GM19438 (cell line): Measurements from ENCODE around the gene CUL9.

Experiments used
- ATAC-seq: cut with Tn5 transposase; IDR thresholded peaks from one replicate; pipeline ENCODE4 v1.9.1; 2021; ENCODE audit warnings: low read depth; ENCODE audit not compliant: unreplicated experiment

CUL9 gene

DNA sequence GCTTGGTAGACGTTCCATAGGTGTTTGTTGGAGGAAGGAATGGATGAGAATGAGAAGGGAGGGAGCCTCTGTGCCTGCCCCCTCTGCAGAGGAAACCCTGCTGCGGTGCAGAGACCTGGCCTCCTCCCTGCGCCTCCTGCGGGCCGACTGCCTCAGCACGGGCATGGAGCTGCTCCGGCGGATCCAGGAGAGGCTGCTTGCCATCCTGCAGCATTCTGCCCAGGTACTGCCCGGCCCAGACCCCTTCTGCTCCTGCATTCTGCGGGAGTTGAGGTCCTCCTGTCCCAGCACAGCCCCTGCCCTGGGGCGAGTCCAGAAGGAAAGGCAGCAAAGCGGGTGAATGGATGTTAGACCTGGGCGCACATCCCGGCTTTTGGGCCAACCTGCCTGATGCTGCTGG, 41.2 kb downstream of the CUL9 start:
- ATAC-seq = no peak

DNA sequence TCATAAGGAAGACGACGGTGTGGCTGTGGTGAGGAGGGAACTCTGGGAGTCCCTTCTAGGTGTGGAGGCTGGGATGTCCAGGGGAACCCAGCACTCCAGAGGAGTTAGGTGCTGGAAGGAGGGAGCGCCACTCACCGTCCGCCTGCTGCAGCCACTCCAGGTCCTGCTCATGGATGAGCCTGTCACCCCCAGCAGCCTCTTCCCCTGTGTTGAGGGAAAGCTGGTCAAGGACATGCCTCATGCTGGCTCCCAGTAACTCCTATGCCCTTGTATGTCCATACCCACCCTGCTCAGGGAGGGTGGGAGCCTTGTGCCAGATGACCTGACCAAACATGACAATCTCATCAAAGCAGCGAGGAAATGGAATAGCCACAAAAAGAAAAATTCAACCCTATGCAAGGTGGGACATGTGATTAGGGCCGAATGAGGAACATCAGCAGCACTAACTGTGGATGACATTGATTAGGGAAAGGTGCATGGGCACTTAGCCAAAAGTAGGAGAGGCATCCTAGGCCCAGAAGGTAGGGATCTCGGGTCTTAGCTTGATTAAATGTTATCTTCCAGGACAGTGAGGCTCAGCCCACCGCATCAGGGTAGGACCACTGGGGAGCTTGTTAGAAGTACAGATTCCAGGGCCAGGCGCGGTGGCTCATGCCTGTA, 44.3 kb downstream of the CUL9 start:
- ATAC-seq = no peak

DNA sequence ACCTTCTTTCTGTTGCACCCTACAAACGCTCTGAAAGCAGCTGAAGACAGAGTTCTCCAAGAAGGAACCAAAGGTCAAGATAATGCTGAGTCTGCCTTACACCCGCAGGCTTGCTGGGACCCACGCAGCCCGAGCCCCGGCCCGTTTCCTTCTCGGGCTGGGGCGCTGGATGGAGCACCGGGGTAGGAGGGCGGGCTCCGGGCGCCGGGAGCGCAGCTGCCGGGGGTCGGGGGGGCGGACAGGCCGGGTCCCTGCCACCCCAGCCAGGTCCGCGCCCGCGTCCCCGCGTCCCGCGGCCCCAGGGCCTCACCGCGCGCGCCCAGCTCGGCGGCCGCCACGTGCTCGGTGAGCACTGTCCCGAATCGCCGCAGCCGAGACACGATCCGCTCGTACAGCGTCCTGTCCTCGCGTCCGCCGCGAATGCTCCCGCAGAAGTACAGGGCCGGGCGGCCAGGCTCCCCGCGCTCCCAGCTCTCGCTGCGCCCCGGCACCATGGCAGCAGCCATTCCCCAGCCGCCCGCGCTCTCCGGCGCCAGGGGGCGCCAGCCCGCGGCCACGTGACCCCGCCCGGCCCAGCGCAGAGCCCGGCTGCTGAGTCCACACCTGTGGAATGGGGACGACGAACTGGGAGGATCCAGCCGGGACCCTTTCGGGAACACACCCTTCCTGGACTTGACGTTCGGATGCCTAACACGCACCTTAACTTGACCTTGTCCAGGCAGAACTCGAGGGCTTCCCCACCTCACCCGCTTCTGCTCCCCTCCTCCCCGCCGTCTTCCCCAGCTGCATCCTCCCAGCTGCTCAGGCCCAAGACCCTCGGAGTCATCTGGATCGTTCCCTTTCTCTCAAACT, 47.2 kb downstream of the CUL9 start, which contains the start of gene DNPH1:
TSS of gene DNPH1 (minus strand) at position 531 of the 852 bp plus-strand sequence. CDS start at position 506, 25 bp downstream.
- ATAC-seq = peak; percentile 70

DNA sequence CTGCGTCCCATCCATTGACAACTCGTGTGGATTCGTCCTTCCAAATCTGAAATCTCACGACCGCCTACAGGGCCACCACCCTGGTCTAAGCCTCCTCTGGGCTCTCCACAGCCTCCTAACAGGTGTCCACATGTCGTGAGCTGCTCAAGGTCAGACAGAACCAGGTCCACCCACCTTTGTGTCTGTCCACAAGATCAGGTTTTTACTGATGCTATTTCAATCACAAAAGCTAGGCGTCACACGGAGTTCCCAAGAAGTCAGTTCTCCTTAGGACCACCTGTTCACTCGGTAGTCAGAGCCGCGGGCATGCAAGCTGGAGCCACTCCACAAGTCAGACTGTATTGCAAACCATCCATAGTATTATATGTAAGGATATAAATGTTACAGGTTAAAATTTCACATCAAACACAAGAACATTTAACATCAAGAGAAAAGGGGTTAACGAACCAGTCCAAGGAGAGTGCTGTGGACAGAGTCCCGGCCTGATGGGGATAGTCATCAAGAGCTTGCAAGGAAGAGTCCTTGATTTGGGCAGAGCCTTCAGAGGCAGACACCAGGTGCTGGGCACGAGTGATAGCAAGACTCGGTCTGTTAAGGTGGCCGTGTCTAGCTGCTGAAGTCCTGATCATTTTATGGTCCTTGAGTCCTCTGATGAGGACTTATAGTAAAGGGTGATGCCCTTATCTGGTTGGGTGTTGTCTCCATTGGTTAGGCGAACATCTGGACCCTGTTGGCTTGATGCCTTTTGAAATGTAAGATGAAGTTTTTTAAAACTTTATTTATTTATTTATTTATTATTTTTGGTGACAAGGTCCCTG, 48.0 kb downstream of the CUL9 start:
- no peak for ATAC-seq

DNA sequence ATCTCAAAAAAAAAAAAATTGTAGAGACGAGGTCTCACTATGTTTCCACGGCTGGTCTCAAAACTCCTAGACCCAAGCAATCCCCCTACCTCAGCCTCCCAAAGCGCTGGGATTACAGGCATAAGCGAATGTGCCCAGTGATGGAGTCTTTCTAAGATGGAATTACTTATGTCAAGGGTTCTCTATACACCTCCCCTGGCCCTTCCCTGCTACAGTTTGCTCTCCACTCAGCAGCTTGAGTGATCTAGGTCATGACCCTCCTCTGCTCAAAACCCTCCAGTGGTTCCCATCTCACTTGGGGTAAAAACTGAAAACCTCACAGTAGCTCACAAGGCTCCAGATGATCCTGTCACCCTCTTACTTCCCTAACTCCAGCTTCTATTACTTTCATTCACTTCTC, 49.1 kb downstream of the CUL9 start:
- no peak for ATAC-seq

DNA sequence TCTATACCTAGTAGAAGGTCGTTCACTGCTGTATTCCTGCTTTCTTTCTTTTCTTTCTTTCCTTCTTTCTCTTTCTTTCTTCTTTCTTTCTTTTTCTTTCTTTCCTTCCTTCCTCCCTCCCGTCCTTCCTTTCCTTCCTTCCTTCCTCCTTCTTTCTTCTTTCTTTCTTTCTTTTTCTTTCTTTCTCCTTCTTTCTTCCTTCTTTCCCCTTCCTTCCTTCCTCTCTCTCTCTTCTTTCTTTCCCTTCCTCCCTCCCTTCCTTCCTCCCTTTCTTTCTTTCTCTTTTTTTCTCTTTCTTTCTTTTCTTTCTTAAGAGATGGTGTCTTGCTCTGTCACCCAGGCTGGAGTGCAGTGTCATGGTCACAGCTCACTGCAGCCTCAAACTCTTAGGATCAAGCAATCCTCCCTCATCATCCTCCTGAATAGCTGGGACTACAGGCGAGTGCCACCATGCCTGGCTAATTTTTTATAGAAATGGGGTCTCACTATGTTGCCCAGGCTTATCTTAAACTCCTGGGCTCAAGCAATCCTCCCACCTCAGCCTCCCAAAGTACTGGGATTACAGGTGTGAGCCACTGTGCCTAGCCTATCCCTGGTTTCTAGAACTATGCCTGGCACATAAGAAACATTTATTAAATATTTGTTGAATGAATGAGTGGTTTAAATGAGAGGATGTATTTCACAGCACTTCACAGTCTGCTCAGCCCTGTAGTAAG, 49.9 kb downstream of the CUL9 start:
- ATAC-seq = no peak

DNA sequence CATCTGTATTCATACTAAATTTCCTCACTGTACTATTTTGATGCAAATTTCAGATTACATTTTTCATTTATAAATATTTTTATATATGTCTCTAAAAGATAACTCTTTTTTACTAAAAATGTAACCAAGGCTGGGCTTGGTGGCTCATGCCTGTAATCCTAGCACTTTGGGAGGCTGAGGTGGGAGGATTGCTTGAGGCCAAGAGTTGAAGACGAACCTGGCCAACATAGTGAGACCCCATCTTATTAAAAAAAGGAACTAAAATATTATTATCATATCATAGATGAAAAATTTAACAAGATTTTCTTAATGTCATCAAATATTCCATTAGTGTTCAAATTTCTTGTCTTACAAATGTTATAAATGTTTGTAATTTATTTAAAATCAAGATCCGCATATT, 53.8 kb downstream of the CUL9 start:
- ATAC-seq = no peak

DNA sequence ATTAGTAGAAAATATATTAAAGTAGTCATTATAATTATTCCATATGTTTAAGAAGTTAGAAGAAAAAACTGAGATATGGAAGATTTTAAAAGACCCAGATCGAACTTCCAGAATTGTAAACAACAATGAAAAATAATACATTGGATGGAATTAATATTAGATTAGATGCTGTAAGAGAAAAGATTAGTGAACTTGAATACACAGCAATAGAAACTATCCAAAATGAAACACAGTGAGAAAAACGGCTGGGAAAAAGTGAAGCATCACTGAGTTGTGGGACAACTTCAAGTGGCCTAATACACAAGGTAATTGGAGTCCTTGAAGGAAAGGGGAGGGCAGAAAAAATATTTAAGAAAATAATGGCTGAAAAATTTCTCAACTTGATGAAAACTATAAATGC, 57.1 kb downstream of the CUL9 start:
- ATAC-seq = no peak

DNA sequence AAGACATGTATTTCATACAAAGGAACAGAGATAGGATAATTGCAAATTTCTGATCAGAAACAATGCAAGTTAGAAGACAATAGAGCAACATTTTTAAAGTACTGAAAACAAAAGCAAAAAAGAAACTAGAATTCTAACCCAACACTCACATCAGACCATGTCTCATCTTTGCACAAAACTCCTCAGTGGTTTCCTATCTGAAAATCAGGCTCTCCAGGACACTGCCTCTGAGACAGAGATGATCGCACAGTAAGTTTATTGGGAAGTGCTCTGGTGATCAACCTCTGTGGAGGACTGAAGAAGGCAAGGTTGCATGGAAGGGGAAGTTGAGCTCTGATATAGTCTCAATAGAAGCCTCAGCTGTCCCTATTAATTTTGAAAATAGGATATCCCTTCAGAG, 59.0 kb downstream of the CUL9 start:
- no peak for ATAC-seq

DNA sequence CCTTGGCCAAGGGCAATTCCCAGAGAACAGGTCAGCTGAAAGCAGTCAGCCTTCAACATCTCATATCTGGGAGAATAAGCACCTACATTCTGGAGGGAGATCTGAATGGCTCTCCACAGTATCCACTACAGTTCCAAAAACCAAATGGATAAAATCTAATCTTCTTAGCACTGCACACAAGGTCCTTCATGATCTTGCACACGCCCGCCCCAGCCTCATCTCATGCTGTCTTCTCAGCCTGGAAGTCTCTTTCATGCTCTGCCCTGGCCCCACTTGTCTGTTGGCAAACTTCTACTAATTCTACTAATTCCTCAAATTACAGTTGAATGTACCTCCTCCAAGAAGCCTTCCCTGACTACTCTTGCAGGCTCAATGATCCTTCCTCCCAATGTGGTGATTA, 59.5 kb downstream of the CUL9 start:
- no peak for ATAC-seq

DNA sequence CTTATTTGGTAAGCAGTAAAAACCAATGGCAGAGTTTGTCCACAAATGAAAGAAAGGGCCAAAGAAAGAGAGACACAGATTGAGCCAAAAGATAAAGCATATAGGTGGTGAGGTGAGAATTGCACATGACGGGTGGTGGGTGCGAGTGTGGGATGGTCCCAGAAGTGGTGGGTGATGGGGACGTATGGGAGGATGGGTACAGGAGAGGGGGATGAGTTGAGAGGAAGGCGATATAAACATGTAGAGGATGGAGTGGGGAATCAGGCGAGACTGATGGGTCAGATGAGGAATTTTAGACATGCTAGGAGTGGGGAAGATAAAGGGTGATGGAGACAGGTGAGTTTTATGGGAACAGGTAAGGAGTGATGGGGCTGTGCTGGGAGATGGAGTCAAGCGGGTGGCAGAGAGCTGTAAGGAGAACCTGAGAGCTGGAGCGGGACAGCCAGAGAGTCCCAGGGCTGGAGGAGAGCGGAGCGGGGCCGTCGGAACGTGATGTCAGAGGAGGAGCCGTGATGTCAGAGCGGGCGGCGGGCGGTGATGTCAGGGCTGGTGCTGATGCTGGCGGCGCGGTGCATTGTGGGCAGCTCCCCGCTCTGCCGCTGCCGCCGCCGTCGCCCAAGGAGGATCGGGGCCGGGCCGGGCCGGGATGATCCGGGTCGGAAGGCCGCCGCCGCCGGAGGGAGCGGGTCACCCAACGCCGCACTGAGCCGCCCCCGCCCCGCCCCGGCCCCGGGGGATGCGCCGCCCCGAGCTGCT, 61.1 kb downstream of the CUL9 start, which contains the start of gene TTBK1:
TSS of gene TTBK1 (plus strand) at position 574 of the 756 bp plus-strand sequence. CDS start 3,180 bp downstream, outside the sequence.
- ATAC-seq = no peak

DNA sequence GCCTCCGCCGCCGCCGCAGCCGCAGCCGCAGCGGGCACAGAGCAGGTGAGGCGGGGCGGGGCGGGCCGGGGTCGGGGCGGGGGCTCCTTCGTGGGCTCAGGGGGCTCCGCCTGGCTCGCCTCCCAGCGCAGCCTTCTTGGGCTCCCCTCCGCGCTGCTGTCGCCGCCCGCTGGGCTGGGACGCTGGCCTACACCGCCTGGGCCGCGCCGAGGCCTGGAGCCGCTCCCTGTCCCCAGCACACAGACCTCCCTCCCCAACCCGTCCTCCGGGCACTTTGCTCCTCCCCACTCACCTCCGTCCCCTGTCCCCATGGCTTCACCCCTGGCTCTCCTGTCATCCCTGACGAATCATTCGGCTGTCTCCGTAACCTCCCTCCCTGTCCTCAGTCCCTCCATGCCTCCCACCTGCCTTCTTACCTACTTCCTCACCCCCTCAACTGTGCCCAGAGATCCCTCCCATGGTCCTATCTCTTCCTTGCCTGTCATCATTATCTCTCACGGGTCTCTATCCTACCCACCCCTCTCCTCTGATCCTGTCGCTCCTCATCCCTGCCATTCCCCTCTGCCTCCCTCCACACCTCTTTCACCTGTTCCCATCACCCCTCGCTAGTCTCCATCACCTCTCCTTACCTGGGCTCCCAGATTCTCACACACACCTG, 61.8 kb downstream of the CUL9 start:
- no peak for ATAC-seq

DNA sequence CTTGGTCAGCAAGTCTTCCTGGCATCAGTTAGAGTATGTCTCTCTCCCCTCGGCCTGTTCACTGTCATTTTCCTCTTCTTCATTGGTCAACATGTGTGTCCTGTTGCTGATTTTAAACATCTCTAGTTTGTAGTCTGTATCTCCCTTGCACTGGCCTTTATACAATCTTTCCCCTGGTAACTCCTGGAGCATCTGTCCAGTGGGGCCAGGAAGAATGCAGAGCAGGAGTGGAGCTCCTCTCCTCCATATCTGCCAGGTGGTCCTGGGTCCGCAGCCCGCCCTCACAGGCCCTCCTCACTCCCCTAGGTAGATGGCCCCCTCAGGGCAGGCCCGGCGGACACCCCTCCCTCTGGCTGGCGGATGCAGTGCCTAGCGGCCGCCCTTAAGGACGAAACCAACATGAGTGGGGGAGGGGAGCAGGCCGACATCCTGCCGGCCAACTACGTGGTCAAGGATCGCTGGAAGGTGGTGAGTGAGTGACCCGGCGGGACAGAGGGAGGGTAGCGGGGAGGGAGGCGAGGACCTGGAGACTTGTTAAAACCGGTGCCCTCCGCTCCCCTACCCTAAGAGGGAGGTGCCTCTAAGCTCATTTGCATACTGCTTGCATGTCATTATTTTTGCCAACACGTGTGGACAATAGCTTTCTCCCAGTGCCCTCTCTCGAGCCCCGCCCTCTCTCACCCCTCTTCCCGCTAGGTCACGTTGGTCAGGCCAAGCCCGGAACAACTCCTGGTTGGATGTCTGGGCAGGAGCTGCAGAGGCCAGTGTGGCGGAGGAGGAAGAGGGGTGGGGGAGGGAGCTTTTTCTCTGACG, 64.5 kb downstream of the CUL9 start:
- peak; percentile 9 for ATAC-seq

DNA sequence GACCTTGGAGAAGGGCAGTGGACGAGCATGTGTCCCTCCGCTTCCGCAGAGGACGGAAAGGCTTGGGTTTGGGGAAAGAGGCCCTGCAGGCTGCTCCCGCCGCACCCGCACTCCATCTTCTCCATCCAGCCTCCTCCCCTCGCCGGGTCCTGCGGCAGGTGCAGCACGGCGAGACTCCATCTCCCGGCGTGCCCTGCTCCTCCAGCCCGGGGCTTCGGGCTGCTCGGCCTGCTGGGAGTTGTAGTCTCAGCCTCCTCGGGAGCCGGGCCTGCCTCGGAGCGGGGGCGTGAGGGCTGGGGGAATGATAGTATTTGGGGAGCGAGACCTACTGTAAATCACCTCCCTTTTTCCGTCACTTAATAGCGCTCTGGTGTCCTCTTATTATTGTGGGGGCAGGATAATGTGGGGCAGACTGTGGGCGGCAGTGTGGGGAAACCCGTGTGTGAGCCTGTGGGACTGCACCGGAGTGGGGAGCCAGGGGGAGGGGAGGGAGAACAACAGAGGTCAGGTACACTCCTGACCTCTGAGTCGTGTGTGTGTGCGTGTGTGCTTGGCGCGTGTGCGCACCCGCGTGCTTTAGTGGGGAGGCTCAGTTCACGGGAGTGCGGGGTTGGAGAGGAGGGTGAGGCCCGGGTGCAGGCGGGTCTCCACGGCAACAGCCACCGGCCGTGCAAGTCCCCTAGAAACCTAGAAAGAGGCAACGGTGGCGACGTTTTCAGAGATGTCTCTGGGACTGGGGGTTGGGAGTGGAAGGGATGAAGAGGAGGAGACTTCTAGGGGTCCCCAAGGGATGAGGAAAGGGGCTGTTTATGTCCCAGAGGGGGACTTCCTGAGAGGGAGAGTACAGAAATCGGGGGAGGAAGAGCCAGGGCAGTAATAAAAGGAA, 65.4 kb downstream of the CUL9 start:
- ATAC-seq = peak; percentile 91

DNA sequence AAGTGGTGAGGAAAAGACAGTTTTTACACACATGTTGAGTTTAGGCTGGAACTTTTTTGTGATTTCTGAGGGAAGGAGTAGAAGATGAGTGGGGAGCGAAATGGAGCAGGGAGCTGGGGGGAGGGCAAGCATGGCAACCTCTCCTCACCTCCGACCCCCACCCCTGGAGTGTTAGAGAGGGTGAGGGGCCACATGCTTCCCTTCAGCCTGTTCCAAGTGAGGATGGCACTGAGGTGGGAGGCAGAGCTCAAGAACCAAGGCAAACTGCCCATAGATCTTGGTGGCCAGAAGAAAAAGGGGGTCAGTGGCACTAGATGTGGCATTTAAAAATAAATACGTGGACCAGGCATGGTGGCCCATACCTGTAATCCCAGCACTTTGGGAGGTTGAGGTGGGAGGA, 66.1 kb downstream of the CUL9 start:
- ATAC-seq = no peak

DNA sequence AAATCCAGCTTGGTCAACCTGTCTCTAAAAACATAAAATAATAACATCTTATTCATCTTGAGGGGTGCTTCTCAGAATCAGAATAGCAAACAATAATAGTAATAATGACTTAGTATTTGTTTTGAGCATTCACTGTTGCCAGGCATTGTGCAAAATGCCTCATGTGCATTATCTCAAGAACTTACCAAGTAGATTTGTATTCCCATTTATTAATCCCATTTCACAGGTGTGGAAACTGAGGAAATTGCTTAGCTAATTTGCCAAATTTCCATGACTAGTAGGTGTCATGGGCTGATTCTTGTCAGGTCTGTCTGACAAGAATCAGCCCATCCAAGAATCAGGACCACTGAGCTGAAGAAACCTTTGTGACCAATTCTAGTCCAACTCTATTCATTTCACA, 66.8 kb downstream of the CUL9 start:
- ATAC-seq = no peak

DNA sequence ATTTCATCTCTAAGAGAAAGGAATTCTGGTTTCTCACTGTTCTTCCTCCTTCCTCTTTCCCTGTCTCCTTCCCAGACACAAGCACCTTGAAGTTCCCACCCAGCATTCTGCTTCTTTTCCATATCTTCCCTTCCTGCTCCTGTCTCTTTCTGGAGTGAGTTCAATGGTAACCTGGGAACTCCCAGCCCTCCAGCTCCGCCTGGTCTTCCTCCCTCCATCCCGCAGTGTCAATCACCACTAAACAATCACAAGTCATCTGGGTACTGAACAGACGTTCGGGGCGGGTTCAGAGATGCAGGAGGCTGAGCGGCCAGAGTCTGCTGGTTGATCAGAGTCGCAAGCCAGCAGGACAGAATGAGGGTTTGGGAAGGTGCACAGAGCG, 69.0 kb downstream of the CUL9 start:
- ATAC-seq = no peak
